ENCODE data around the gene NCOA7.

NCOA7 gene

DNA sequence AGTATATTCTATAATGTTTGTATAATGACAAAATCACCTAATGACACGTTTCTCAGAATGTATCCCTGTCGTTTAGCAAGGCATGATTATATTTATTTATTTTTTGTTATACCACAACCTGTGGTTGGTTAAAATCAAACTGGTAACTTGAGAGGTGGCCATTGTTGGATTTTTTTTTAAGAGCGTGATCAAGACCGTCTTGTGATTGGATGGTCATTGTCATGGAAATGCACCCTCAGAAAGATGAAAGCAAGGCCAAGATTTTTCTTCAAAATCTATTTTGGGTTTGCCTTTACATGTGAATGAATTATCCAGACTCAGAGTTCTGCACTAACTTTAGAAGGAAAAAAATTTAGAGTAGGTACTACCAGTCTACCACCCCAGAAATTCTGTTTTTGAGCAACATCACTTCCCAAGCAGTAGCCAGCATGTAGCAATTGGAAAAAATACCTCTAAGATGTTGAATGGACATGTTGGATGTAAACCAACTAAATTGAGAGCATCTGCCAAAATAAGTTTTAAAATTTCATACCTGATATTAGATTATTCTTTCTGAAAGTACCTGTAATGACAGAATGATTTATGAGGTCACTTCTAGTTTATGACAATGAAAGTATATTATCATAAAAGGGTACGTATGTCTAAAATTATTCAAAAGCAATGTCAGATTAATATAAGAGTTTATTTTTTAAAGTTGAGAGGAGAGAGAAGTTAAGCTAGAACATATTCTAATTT is 50.8 kb downstream of the NCOA7 start:
- Histone ChIP-seq H3K9ac (ENCODE audit: low read length) (no peak overlapping the region), H3K79me2 (ENCODE audit: insufficient read depth, low read length) (peaks cover 33% of the 10 kb centered on the region), H3K27ac (ENCODE audit: low read depth, low read length, poor library complexity, severe bottlenecking) (no peak overlapping the region), H3K27me3 (ENCODE audit: insufficient read depth, low read length) (no peaks in the 10 kb centered on the region), H3K9me3 (ENCODE audit: low read length) (no peaks in the 10 kb centered on the region), H3K4me2 (ENCODE audit: low read length) (no peak overlapping the region), H3K4me1 (ENCODE audit: insufficient read depth, low read length, severe bottlenecking) (peaks cover 15% of the 10 kb centered on the region), H2AFZ (ENCODE audit: low read length) (no peak overlapping the region), H3K9me2 (ENCODE audit: low read depth, low read length) (no peaks in the 10 kb centered on the region), H3K36me3 (ENCODE audit: insufficient read depth, low read length) (no peaks in the 10 kb centered on the region; the same call in none of the 2 replicates), H3F3A (ENCODE audit: insufficient read depth, low read length) (no peaks in the 10 kb centered on the region), H4K20me1 (ENCODE audit: insufficient read depth, low read length) (no peaks in the 10 kb centered on the region), H3K4me3 (ENCODE audit: low read depth, low read length, poor library complexity, severe bottlenecking) (no peak overlapping the region)
- TF ChIP-seq EZH2 (IDR thresholded peaks at IDR 0.05; ENCODE audit: borderline replicate concordance, low read length) (no peak), CTCF (IDR thresholded peaks at IDR 0.05; ENCODE audit: low read length) (no peak)

DNA sequence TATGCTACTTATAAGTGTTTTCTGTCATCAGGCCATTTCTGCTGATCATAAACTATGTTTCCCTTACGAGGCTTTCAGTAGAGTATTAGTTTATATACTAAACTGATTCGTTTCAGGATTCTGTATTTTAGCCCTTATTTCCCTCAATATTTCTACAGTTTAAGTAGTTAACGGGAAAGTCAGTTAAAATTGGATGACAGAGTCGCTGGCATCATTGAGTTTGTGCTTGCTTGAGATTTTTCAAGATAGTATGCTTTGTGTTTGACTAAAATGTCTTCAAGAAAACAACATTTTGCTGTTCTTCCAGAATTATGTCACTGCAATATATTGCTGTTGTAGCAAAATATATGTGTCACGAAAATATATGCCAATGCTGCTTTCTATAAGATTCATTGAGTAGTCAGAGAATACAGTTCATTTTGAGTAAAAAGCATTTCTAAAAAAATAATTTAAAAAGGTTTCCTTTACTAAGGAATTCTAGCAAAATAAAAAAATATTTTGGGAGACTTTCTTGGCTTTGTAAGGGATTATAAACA is 51.4 kb downstream of the NCOA7 start:
- Histone ChIP-seq H3K9ac (ENCODE audit: low read length) (no peak overlapping the region), H3K4me1 (ENCODE audit: insufficient read depth, low read length, severe bottlenecking) (peaks cover 15% of the 10 kb centered on the region), H3K27me3 (ENCODE audit: insufficient read depth, low read length) (no peaks in the 10 kb centered on the region), H4K20me1 (ENCODE audit: insufficient read depth, low read length) (no peaks in the 10 kb centered on the region), H3K9me2 (ENCODE audit: low read depth, low read length) (no peaks in the 10 kb centered on the region), H2AFZ (ENCODE audit: low read length) (no peak overlapping the region), H3K4me2 (ENCODE audit: low read length) (no peak overlapping the region), H3K79me2 (ENCODE audit: insufficient read depth, low read length) (peaks cover 33% of the 10 kb centered on the region), H3K36me3 (ENCODE audit: insufficient read depth, low read length) (no peaks in the 10 kb centered on the region; the same call in none of the 2 replicates), H3K27ac (ENCODE audit: low read depth, low read length, poor library complexity, severe bottlenecking) (no peak overlapping the region), H3F3A (ENCODE audit: insufficient read depth, low read length) (no peaks in the 10 kb centered on the region), H3K9me3 (ENCODE audit: low read length) (no peaks in the 10 kb centered on the region), H3K4me3 (ENCODE audit: low read depth, low read length, poor library complexity, severe bottlenecking) (no peak overlapping the region)
- TF ChIP-seq EZH2 (IDR thresholded peaks at IDR 0.05; ENCODE audit: borderline replicate concordance, low read length) (no peak), CTCF (IDR thresholded peaks at IDR 0.05; ENCODE audit: low read length) (no peak)

GRCh38 chr6:125843593-125843992 is 52.8 kb downstream of the NCOA7 start:
- no peak overlapping the region for H3K9ac ChIP-seq (ENCODE audit: low read length)
- TF ChIP-seq CTCF (IDR thresholded peaks at IDR 0.05; ENCODE audit: low read length) (no peak), EZH2 (IDR thresholded peaks at IDR 0.05; ENCODE audit: borderline replicate concordance, low read length) (no peak)
- no peak overlapping the region for H2AFZ ChIP-seq (ENCODE audit: low read length)
- H4K20me1 ChIP-seq (ENCODE audit: insufficient read depth, low read length): no peaks in the 10 kb centered on the region
- H3K79me2 ChIP-seq (ENCODE audit: insufficient read depth, low read length): peaks cover 33% of the 10 kb centered on the region
- H3K9me2 ChIP-seq (ENCODE audit: low read depth, low read length): no peaks in the 10 kb centered on the region
- H3K4me1 ChIP-seq (ENCODE audit: insufficient read depth, low read length, severe bottlenecking): peaks cover 15% of the 10 kb centered on the region
- H3F3A ChIP-seq (ENCODE audit: insufficient read depth, low read length): no peaks in the 10 kb centered on the region
- H3K4me3 ChIP-seq (ENCODE audit: low read depth, low read length, poor library complexity, severe bottlenecking): no peak overlapping the region
- H3K27me3 ChIP-seq (ENCODE audit: insufficient read depth, low read length): no peaks in the 10 kb centered on the region
- H3K9me3 ChIP-seq (ENCODE audit: low read length): no peaks in the 10 kb centered on the region
- H3K4me2 ChIP-seq (ENCODE audit: low read length): no peak overlapping the region
- H3K27ac ChIP-seq (ENCODE audit: low read depth, low read length, poor library complexity, severe bottlenecking): no peak overlapping the region
- no peaks in the 10 kb centered on the region; the same call in none of the 2 replicates for H3K36me3 ChIP-seq (ENCODE audit: insufficient read depth, low read length)
